Hepatocyte (in vitro differentiated cells): Measurements from ENCODE around the gene PAEP.

ENCODE experiments used
- CTCF ChIP-seq: fragments of 200-600 bp; sonication (generic); IDR thresholded peaks from 2 replicates; pipeline ENCODE4 v1.5.1; 2016; ENCODE audit warnings: antibody characterized with exemption, mild to moderate bottlenecking; ENCODE audit not compliant: poor library complexity
- EZH2 ChIP-seq: fragments of 200-600 bp; sonication (generic); IDR thresholded peaks from 2 replicates; pipeline ENCODE4 v1.6.1; 2016; ENCODE audit warnings: antibody characterized with exemption, mild to moderate bottlenecking, borderline replicate concordance
- EZH2phosphoT487 ChIP-seq: fragments of 200-600 bp; sonication (generic); IDR thresholded peaks from one replicate; pipeline ENCODE4 v1.6.1; 2018; ENCODE audit warnings: antibody characterized with exemption, mild to moderate bottlenecking, low read depth, moderate library complexity; ENCODE audit not compliant: unreplicated experiment, severe bottlenecking

DNA sequence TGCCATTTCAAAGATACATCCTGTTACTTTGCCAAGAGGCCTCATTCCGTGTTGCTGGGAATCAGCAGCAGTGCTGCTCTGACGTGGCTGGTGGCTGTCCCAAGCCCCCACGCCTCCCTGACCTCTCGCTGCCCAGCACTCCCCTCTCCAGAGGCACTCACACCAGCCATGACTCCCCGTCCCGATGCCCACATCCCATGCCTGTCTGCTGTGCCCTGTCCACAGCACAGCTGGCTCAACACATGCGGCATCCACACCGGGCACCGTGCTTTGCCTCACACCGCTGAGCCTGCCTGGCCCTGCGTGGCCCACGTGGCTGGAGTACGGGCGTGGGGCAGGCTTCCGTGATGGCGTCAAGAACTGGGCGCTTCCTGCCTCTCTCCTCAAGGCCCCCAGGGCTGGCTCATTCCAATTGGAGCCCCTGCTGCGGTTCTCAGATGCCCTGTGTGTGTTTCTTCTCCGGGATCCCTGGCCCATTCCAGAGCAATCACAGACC is 48.2 kb upstream of the PAEP start:
- TF ChIP-seq EZH2 (no peak), CTCF (no peak), EZH2phosphoT487 (no peak)
